Gastrocnemius medialis (tissue), 4 donors: ENCODE data around the gene MYH7B.

ENCODE experiments used
- CTCF ChIP-seq, 5 experiments: fragments of 450-650 bp in 3 of 5; fragments of 200-600 bp in 2 of 5; sonication (generic) in 2 of 5; IDR thresholded peaks in 4 of 5; conservative IDR thresholded peaks in 1 of 5; 1 replicate in 4 of 5; 2 replicates in 1 of 5; pipeline ENCODE4 v1.5.1; 2016 to 2019; ENCODE audit warnings: antibody characterized with exemption in 5 of 5, mild to moderate bottlenecking in 3 of 5, moderate library complexity in 3 of 5
- POLR2A ChIP-seq, 2 donors: fragments of 450-650 bp; IDR thresholded peaks; one replicate each; pipeline ENCODE4 v1.6.1; 2017; ENCODE audit warnings: antibody characterized with exemption in 2 of 2, mild to moderate bottlenecking in 2 of 2, moderate library complexity in 2 of 2

- TF ChIP-seq CTCF (IDR thresholded peaks at IDR 0.05 in 4 of 5, conservative IDR thresholded peaks at IDR 0.05 in 1 of 5) (no peak), POLR2A (IDR thresholded peaks at IDR 0.05) (no peak)
These were observed 41.5 kb downstream of the MYH7B start for GRCh38 chr20:34997131-34997561.
